ENCODE results near the gene SNRPB. TPM values are rescaled to one million over a fixed set of nuclear protein-coding genes. Genes with fewer than 3 reads are reported as not detected.
A peak's percentile ranks its signal among the peaks of the same experiment; 100 is the strongest.

SNRPB gene
- total and polyA plus RNA-seq, 2 of the 13 experiments (the other 11 are each of a cell fraction or from before 2014, with no cell fraction given): 473 to 844 TPM

DNA sequence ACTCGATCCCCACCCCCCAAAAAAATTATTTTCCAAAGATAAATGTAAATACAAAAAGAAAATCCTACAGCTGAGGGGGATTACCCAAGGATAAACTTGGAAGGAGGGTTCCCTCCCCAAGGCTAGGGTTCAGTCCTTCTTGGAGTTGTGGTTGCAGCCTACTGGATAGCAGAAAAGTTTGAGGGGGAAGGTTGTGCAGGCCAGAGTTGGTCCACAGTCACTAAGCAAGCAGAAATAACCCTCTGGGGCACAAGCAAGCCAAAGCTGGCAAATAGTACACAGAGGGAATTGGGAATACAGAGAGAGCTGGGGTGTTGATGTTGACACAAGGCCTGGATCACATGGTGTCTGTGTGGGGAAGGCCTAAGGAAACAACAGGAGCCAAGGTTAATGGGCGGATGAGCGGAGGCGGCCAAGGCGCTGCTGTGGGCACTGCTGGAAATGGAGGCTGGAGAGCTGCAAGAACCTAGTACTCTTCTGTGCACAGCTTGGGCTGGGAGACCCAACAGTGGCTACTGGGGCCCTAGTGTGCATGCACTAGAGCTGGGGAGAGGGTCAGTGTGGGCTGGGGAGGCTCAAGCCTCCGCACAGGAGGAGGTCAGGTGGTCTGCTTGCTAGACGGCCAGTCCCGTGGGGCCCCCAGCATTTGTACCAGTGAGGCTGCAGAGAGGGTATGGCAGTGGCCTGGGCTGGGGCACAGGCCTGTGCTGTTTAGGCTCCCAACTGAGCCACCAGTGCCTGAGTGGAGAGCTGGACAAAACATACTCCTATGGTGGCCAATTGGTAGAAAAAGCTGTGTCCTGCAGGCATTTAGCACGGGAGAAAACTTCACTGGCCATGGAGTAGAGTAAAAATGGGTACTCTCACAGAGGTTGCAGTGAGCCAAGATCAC, 5.5 kb upstream of the SNRPB start (continued):
- TF ChIP-seq, protein P1, sequence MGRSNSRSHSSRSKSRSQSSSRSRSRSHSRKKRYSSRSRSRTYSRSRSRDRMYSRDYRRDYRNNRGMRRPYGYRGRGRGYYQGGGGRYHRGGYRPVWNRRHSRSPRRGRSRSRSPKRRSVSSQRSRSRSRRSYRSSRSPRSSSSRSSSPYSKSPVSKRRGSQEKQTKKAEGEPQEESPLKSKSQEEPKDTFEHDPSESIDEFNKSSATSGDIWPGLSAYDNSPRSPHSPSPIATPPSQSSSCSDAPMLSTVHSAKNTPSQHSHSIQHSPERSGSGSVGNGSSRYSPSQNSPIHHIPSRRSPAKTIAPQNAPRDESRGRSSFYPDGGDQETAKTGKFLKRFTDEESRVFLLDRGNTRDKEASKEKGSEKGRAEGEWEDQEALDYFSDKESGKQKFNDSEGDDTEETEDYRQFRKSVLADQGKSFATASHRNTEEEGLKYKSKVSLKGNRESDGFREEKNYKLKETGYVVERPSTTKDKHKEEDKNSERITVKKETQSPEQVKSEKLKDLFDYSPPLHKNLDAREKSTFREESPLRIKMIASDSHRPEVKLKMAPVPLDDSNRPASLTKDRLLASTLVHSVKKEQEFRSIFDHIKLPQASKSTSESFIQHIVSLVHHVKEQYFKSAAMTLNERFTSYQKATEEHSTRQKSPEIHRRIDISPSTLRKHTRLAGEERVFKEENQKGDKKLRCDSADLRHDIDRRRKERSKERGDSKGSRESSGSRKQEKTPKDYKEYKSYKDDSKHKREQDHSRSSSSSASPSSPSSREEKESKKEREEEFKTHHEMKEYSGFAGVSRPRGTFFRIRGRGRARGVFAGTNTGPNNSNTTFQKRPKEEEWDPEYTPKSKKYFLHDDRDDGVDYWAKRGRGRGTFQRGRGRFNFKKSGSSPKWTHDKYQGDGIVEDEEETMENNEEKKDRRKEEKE (IDR thresholded peaks at IDR 0.05): no peak
- TF ChIP-seq, protein P2, sequence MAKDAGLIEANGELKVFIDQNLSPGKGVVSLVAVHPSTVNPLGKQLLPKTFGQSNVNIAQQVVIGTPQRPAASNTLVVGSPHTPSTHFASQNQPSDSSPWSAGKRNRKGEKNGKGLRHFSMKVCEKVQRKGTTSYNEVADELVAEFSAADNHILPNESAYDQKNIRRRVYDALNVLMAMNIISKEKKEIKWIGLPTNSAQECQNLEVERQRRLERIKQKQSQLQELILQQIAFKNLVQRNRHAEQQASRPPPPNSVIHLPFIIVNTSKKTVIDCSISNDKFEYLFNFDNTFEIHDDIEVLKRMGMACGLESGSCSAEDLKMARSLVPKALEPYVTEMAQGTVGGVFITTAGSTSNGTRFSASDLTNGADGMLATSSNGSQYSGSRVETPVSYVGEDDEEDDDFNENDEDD (CRISPR knock-in tag; IDR thresholded peaks at IDR 0.05; ENCODE audit: borderline replicate concordance): no peak; the same call in 1 of the 2 replicates
- TF ChIP-seq U2AF1 (optimal IDR thresholded peaks at IDR 0.05; ENCODE audit: low read depth, low read length) (no peak), ZSCAN29 (CRISPR knock-in tag; conservative IDR thresholded peaks at IDR 0.05) (peak; percentile 67; the same call in 1 of the 2 replicates), MZF1 (CRISPR knock-in tag; IDR thresholded peaks at IDR 0.05; ENCODE audit: borderline replicate concordance) (no peak), ZNF773 (CRISPR knock-in tag; IDR thresholded peaks at IDR 0.05; ENCODE audit: borderline replicate concordance) (peak; percentile 49; the same call in 1 of the 2 replicates), ZNF10 (CRISPR knock-in tag; IDR thresholded peaks at IDR 0.05; ENCODE audit: borderline replicate concordance, low read depth) (no peak), IRF2 (CRISPR knock-in tag; IDR thresholded peaks at IDR 0.05) (peak; percentile 96), GZF1 (CRISPR knock-in tag; IDR thresholded peaks at IDR 0.05) (no peak), FOXP1 (IDR thresholded peaks at IDR 0.05) (peak; percentile 66; the same call in 1 of the 2 replicates), FOXP1 (CRISPR knock-in tag; IDR thresholded peaks at IDR 0.05) (peak; percentile 95), POLR2AphosphoS2 (IDR thresholded peaks at IDR 0.05; ENCODE audit: low read depth, low read length) (no peak), ZNF562 (CRISPR knock-in tag; IDR thresholded peaks at IDR 0.05; ENCODE audit: borderline replicate concordance) (no peak), EED (CRISPR knock-in tag; IDR thresholded peaks at IDR 0.05) (no peak), ZNF17 (CRISPR knock-in tag; IDR thresholded peaks at IDR 0.05) (no peak), ZFP41 (CRISPR knock-in tag; IDR thresholded peaks at IDR 0.05; ENCODE audit: borderline replicate concordance) (0 out of 2 replicates have a peak, but pooled peaks have one; percentile 10)
- TF ChIP-seq, protein P3, sequence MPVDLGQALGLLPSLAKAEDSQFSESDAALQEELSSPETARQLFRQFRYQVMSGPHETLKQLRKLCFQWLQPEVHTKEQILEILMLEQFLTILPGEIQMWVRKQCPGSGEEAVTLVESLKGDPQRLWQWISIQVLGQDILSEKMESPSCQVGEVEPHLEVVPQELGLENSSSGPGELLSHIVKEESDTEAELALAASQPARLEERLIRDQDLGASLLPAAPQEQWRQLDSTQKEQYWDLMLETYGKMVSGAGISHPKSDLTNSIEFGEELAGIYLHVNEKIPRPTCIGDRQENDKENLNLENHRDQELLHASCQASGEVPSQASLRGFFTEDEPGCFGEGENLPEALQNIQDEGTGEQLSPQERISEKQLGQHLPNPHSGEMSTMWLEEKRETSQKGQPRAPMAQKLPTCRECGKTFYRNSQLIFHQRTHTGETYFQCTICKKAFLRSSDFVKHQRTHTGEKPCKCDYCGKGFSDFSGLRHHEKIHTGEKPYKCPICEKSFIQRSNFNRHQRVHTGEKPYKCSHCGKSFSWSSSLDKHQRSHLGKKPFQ (CRISPR knock-in tag; IDR thresholded peaks at IDR 0.05; ENCODE audit: insufficient replicate concordance): peak; percentile 46
- TF ChIP-seq, protein P4, sequence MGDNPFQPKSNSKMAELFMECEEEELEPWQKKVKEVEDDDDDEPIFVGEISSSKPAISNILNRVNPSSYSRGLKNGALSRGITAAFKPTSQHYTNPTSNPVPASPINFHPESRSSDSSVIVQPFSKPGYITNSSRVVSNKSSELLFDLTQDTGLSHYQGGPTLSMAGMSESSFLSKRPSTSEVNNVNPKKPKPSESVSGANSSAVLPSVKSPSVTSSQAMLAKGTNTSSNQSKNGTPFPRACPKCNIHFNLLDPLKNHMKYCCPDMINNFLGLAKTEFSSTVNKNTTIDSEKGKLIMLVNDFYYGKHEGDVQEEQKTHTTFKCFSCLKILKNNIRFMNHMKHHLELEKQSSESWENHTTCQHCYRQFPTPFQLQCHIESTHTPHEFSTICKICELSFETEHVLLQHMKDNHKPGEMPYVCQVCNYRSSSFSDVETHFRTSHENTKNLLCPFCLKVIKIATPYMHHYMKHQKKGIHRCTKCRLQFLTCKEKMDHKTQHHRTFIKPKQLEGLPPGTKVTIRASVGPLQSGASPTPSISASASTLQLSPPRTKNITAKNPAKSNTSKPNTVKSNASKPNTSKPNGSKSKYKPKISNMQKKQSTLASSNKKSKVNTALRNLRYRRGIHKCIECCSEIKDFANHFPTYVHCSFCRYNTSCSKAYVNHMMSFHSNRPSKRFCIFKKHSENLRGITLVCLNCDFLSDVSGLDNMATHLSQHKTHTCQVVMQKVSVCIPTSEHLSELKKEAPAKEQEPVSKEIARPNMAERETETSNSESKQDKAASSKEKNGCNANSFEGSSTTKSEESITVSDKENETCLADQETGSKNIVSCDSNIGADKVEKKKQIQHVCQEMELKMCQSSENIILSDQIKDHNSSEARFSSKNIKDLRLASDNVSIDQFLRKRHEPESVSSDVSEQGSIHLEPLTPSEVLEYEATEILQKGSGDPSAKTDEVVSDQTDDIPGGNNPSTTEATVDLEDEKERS (CRISPR knock-in tag; IDR thresholded peaks at IDR 0.05): peak; percentile 63; the same call in 1 of the 2 replicates
- TF ChIP-seq, protein P5, sequence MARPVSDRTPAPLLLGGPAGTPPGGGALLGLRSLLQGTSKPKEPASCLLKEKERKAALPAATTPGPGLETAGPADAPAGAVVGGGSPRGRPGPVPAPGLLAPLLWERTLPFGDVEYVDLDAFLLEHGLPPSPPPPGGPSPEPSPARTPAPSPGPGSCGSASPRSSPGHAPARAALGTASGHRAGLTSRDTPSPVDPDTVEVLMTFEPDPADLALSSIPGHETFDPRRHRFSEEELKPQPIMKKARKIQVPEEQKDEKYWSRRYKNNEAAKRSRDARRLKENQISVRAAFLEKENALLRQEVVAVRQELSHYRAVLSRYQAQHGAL (CRISPR knock-in tag; IDR thresholded peaks at IDR 0.05; ENCODE audit: not compliant biosample characterization): no peak
